T-helper 17 cell (primary cell): ENCODE measurements around the gene ETV3L. TPM values are rescaled to one million over a fixed set of nuclear protein-coding genes. Genes with fewer than 3 reads are reported as not detected.

Source experiments
- ATAC-seq: fragments of 150-1000 bp; cut with Tn5 transposase; 2 replicates; pipeline ENCODE4 v1.10.0; 2021; ENCODE audit warnings: mild to moderate bottlenecking, moderate library complexity
- DNase-seq, 3 donors: peaks; one replicate each; pipeline versions ENCODE4 v3.0.0 to v3.0.0-alpha.2; 2020 to 2021
- H3K9me3 ChIP-seq: one replicate; pipeline ENCODE4 v1.7.0; 2013; ENCODE audit warnings: low read length, mild to moderate bottlenecking; ENCODE audit not compliant: control insufficient read depth, poor library complexity, severe bottlenecking
- H3K27ac Mint-ChIP-seq: one replicate; pipeline ENCODE4 v1.8.0; 2022; ENCODE audit warnings: mild to moderate bottlenecking, moderate library complexity, mixed read lengths
- H3K27me3 Mint-ChIP-seq: one replicate; pipeline ENCODE4 v1.8.0; 2022; ENCODE audit warnings: mixed read lengths
- H3K36me3 Mint-ChIP-seq: one replicate; pipeline ENCODE4 v1.8.0; 2022; ENCODE audit warnings: low read depth, mixed read lengths
- H3K4me1 Mint-ChIP-seq: one replicate; pipeline ENCODE4 v1.8.0; 2022; ENCODE audit warnings: mild to moderate bottlenecking, mixed read lengths
- H3K4me3 Mint-ChIP-seq: one replicate; pipeline ENCODE4 v1.8.0; 2022; ENCODE audit warnings: mild to moderate bottlenecking, moderate library complexity, mixed read lengths
- total RNA-seq, 4 donors: library from RNA in 2 of 4; stranded (reverse) in 2 of 4; gene quantifications; one replicate each; pipeline ENCODE4 v1.2.3 and lab custom pipeline; 2022 to 2026

The ETV3L gene
- total RNA-seq, 2 donors from 2014 or later: 0.15 TPM; not detected in 1

DNA sequence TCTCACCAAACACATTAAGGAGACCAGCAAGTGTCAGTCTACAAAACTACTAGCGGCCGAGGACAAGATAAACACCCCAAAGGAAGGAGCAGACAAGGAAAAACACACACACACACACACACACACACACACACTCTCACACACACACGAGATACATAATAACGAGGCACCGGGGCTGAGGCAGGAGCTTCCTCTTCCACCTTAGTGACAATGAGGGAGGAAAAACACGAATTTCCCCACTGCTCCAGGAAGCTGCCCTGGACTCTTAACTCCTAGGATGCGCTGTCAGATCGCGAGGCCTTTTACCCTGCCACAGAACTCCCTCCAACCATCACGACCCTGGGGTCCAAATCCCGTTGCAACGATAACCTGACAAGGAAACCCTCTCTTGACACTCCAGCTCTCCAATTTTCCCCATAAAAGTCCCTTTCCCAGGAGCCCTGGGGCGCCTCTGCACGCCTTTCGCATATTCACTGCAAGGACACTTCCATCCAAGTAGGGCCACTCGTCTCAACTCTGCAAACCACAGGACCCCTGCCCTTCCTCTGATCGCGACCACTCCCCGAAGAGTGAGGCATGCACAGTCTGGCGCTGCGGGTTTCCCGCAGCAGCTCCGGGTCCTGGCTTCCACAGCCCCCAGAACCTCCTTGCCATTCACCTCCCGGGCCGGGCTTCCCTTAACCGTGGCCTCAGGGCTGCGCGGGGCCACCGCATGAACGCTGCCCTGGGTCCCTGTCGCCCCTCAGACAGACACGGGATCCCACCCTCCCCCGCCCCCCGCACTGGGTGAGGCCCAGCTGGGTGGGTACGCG, 38.0 kb upstream of the ETV3L start:
- Mint-ChIP-seq H3K27me3 (no peaks in the 10 kb centered on the region), H3K4me3 (peak overlapping the region; percentile 96), H3K4me1 (peaks cover 59% of the 10 kb centered on the region), H3K27ac (peak overlapping the region; percentile 97), H3K36me3 (peaks cover 9% of the 10 kb centered on the region)
- no peak for DNase-seq
- peak; percentile 0 for ATAC-seq
- no peaks in the 10 kb centered on the region for H3K9me3 ChIP-seq

- DNase-seq: no peak
- H3K4me3 Mint-ChIP-seq: peak overlapping the region; percentile 96
- H3K27ac Mint-ChIP-seq: peak overlapping the region; percentile 97
- H3K27me3 Mint-ChIP-seq: no peaks in the 10 kb centered on the region
- no peak for ATAC-seq
- H3K36me3 Mint-ChIP-seq: peaks cover 12% of the 10 kb centered on the region
- H3K4me1 Mint-ChIP-seq: peaks cover 65% of the 10 kb centered on the region
- H3K9me3 ChIP-seq: no peaks in the 10 kb centered on the region
Measured at GRCh38 chr1:157137046-157137407, 37.4 kb upstream of the ETV3L start.

GRCh38 chr1:157136133-157136532, 36.5 kb upstream of the ETV3L start:
- no peak for ATAC-seq
- peaks cover 15% of the 10 kb centered on the region for H3K36me3 Mint-ChIP-seq

DNA sequence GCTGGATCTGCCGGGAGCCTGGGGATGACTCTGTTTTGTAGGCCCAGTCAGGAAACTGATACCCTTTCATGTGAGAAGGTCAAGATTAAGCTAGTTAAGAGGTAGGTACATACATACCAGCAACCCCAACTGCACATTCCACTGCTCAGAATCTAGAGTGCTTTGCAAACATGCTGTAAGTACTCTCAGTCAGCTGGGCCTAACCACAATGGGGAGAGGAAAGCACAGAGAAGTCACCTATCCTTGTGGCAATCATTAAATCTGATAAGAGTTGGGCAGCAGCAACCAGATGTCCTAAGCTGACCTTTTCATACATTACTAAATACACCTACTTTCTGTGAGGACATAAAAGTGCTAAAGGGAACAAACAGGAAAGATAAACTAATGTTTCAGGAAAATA, 36.0 kb upstream of the ETV3L start:
- DNase-seq (no peak), ATAC-seq (no peak)
- H3K9me3 ChIP-seq: no peaks in the 10 kb centered on the region
- Mint-ChIP-seq H3K27me3 (no peaks in the 10 kb centered on the region), H3K4me3 (peak overlapping the region; percentile 96), H3K27ac (peak overlapping the region; percentile 97), H3K36me3 (peaks cover 15% of the 10 kb centered on the region), H3K4me1 (peaks cover 72% of the 10 kb centered on the region)

More at GRCh38 chr1:157136133-157136532, 36.5 kb upstream of the ETV3L start:
- peak overlapping the region; percentile 96 for H3K4me3 Mint-ChIP-seq
- peaks cover 72% of the 10 kb centered on the region for H3K4me1 Mint-ChIP-seq
- H3K9me3 ChIP-seq: no peaks in the 10 kb centered on the region
- H3K27ac Mint-ChIP-seq: peak overlapping the region; percentile 97
- H3K27me3 Mint-ChIP-seq: no peaks in the 10 kb centered on the region
- no peak for DNase-seq

DNA sequence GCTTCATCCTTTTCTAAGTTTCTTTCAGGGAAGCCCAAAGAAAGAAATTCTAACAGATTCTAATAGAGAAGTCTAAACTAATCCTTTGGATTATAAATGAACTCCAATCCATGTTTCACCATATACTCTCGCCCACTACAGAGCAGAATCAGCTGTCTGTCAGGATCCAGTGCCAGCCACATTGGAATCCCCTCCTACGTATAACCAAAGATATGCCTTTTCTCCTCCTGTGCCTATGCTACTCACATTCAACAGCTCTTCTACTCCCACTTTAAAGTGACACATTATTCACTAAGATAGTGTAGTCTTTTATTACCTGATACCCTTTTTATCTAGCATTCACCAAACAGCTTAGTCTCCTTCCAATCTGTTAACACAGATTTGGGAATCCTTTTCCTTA, 35.5 kb upstream of the ETV3L start:
- Mint-ChIP-seq H3K27me3 (no peaks in the 10 kb centered on the region), H3K36me3 (peaks cover 15% of the 10 kb centered on the region)

GRCh38 chr1:157134442-157134841, 34.8 kb upstream of the ETV3L start:
- Mint-ChIP-seq H3K27ac (peak overlapping the region; percentile 97), H3K36me3 (peaks cover 15% of the 10 kb centered on the region), H3K4me1 (peaks cover 71% of the 10 kb centered on the region), H3K4me3 (peak overlapping the region; percentile 86), H3K27me3 (no peaks in the 10 kb centered on the region)
- DNase-seq (no peak), ATAC-seq (no peak)
- no peaks in the 10 kb centered on the region for H3K9me3 ChIP-seq

More for the DNA sequence above, 35.5 kb upstream of the ETV3L start:
- no peak for DNase-seq
- peak overlapping the region; percentile 96 for H3K4me3 Mint-ChIP-seq
- no peak for ATAC-seq
- H3K9me3 ChIP-seq: no peaks in the 10 kb centered on the region
- H3K4me1 Mint-ChIP-seq: peaks cover 72% of the 10 kb centered on the region
- H3K27ac Mint-ChIP-seq: peak overlapping the region; percentile 97

GRCh38 chr1:157133426-157133825, 33.8 kb upstream of the ETV3L start:
- H3K9me3 ChIP-seq: no peaks in the 10 kb centered on the region
- H3K27ac Mint-ChIP-seq: peak overlapping the region; percentile 97
- H3K36me3 Mint-ChIP-seq: peaks cover 15% of the 10 kb centered on the region
- peaks cover 63% of the 10 kb centered on the region for H3K4me1 Mint-ChIP-seq
- ATAC-seq (peak; percentile 65), DNase-seq (no peak)
- H3K27me3 Mint-ChIP-seq: no peaks in the 10 kb centered on the region
- H3K4me3 Mint-ChIP-seq: peak overlapping the region; percentile 86

DNA sequence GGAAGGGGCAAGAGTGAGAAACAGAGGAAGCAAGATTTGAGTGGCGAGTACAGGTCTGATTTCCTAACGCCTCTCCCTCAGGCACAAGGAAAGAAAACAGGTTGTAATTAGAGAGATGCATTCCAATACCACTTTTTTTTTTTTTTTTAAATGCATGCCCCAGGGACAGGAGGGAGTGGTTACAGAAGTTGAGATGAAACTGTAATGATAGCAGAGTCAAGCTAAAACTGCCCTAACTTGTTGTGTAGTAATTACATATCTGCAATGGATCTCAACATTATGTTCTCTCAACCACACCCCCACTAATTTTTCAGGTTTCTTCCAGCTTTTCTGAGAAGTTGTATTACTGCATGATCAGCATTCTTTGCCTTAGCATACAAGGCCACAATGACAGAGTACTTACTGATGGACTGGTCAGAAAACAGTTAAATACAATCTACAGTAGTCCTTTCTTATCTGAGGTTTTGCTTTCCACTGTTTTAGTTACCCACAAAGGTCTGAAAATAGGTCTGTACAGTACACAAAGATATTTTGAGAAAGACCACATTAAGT, 33.1 kb upstream of the ETV3L start:
- no peaks in the 10 kb centered on the region for H3K9me3 ChIP-seq
- ATAC-seq (no peak), DNase-seq (no peak)
- Mint-ChIP-seq H3K36me3 (peaks cover 16% of the 10 kb centered on the region), H3K27me3 (no peaks in the 10 kb centered on the region), H3K4me1 (peaks cover 63% of the 10 kb centered on the region), H3K27ac (peak overlapping the region; percentile 97), H3K4me3 (peak overlapping the region; percentile 59)

DNA sequence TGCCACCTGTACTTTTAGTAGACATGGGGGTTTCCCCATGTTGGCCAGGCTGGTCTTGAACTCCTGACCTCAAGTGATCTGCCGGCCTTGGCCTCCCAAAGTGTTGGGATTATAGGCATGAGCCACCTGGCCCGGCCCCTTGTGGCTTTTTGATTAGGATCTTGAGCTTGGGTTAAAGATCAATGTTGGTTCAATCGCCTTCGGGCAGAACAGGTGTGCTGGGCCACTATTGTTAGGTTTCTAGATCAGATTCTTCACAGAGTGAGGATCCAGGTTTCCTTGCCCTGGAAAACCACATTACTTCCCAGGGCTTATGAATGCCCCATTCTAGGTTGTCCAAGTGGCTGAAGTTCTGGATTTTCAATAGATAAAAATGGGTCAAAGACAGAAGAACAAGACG, 32.5 kb upstream of the ETV3L start:
- ATAC-seq (no peak), DNase-seq (no peak)
- no peaks in the 10 kb centered on the region for H3K9me3 ChIP-seq
- Mint-ChIP-seq H3K27ac (peak overlapping the region; percentile 97), H3K4me3 (peak overlapping the region; percentile 59), H3K36me3 (peaks cover 16% of the 10 kb centered on the region), H3K27me3 (no peaks in the 10 kb centered on the region), H3K4me1 (peaks cover 60% of the 10 kb centered on the region)

GRCh38 chr1:157131281-157131680, 31.7 kb upstream of the ETV3L start:
- peak overlapping the region; percentile 97 for H3K27ac Mint-ChIP-seq
- peaks cover 14% of the 10 kb centered on the region for H3K36me3 Mint-ChIP-seq
- ATAC-seq: no peak
- no peaks in the 10 kb centered on the region for H3K27me3 Mint-ChIP-seq
- H3K4me1 Mint-ChIP-seq: peaks cover 53% of the 10 kb centered on the region
- H3K4me3 Mint-ChIP-seq: no peak overlapping the region
- DNase-seq: no peak
- no peaks in the 10 kb centered on the region for H3K9me3 ChIP-seq

GRCh38 chr1:157124855-157125254, 25.2 kb upstream of the ETV3L start:
- Mint-ChIP-seq H3K27ac (peak overlapping the region; percentile 14), H3K4me3 (no peak overlapping the region), H3K4me1 (peaks cover 30% of the 10 kb centered on the region), H3K27me3 (no peaks in the 10 kb centered on the region), H3K36me3 (peaks cover 13% of the 10 kb centered on the region)
- H3K9me3 ChIP-seq: no peaks in the 10 kb centered on the region
- DNase-seq (no peak), ATAC-seq (peak; percentile 39)

- Mint-ChIP-seq H3K4me3 (no peak overlapping the region), H3K27me3 (no peaks in the 10 kb centered on the region), H3K36me3 (peaks cover 6% of the 10 kb centered on the region), H3K27ac (no peak overlapping the region), H3K4me1 (peaks cover 28% of the 10 kb centered on the region)
- no peaks in the 10 kb centered on the region for H3K9me3 ChIP-seq
- ATAC-seq: peak; percentile 8
- no peak for DNase-seq
Measured at GRCh38 chr1:157119448-157119847, 19.8 kb upstream of the ETV3L start.

DNA sequence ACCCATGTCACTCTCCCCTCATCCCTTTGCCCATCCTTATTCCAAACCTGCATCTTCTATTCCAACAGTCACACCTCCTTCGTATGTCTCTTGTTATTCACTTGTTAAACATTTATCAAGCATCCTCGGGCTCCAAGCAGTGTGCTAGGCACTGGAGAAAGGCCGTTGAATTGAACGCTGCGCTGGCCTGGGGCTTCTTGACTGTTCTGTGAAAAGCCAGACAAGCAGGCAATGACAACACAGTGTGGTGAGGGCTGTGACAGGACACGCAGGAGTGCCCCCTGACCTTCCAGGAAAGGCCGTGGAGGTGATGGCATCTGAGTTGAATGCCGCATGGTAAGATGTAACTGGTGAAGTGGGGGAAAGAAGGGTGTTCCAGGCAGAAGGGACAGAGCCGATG, 19.4 kb upstream of the ETV3L start:
- no peak overlapping the region for H3K27ac Mint-ChIP-seq

More for the DNA sequence above, 19.4 kb upstream of the ETV3L start:
- no peaks in the 10 kb centered on the region for H3K9me3 ChIP-seq
- ATAC-seq (peak; percentile 6), DNase-seq (no peak)
- H3K4me1 Mint-ChIP-seq: peaks cover 27% of the 10 kb centered on the region
- peaks cover 5% of the 10 kb centered on the region for H3K36me3 Mint-ChIP-seq
- no peak overlapping the region for H3K4me3 Mint-ChIP-seq
- no peaks in the 10 kb centered on the region for H3K27me3 Mint-ChIP-seq
